ENCODE data around the gene ABLIM3. TPM values are rescaled to one million over a fixed set of nuclear protein-coding genes. Genes with fewer than 3 reads are reported as not detected.
"Not testable (repeated sequence)": the region's sequence is repeated elsewhere in the genome, so short reads cannot be mapped to it uniquely, and the experiment has no call there.

Gene ABLIM3
- total RNA-seq, 1 experiment from 2014 or later: 111 TPM

- no peaks in the 10 kb centered on the region for H3K27me3 ChIP-seq (ENCODE audit: insufficient read depth, low read depth)
- ChIA-PET POLR2A (ENCODE audit: unreplicated experiment) (no interaction called here), CTCF (interaction anchor here (0.6 kb wide), 2 partner anchors 8 to 11 kb away, joined by 3 to 6 read pairs; no protein-coding TSS in a partner anchor)
- peaks cover 48% of the 10 kb centered on the region for H3K36me3 ChIP-seq (ENCODE audit: low read depth)
- DNase-seq: no peak
- H3K79me2 ChIP-seq (ENCODE audit: low read depth): peaks cover 30% of the 10 kb centered on the region
- H3K4me2 ChIP-seq: no peak overlapping the region
- no peak for TF ChIP-seq EZH2 (IDR thresholded peaks at IDR 0.05; ENCODE audit: low read depth)
- TF ChIP-seq, protein P1, sequence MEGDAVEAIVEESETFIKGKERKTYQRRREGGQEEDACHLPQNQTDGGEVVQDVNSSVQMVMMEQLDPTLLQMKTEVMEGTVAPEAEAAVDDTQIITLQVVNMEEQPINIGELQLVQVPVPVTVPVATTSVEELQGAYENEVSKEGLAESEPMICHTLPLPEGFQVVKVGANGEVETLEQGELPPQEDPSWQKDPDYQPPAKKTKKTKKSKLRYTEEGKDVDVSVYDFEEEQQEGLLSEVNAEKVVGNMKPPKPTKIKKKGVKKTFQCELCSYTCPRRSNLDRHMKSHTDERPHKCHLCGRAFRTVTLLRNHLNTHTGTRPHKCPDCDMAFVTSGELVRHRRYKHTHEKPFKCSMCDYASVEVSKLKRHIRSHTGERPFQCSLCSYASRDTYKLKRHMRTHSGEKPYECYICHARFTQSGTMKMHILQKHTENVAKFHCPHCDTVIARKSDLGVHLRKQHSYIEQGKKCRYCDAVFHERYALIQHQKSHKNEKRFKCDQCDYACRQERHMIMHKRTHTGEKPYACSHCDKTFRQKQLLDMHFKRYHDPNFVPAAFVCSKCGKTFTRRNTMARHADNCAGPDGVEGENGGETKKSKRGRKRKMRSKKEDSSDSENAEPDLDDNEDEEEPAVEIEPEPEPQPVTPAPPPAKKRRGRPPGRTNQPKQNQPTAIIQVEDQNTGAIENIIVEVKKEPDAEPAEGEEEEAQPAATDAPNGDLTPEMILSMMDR (conservative IDR thresholded peaks at IDR 0.05): no peak
- intact Hi-C loops (cut with micrococcal nuclease; ENCODE audit: unreplicated experiment): no loop called here
- H3K27ac ChIP-seq: no peak overlapping the region
- peaks cover 7% of the 10 kb centered on the region; the same call in 1 of the 2 replicates for H3K9me2 ChIP-seq (ENCODE audit: insufficient read depth)
- no peak overlapping the region for H3K4me3 ChIP-seq
- no peaks in the 10 kb centered on the region for H4K20me1 ChIP-seq (ENCODE audit: insufficient read depth)
- no peak overlapping the region for H2AFZ ChIP-seq
- H3F3A ChIP-seq (ENCODE audit: insufficient read depth, low read depth): peaks cover 35% of the 10 kb centered on the region
- H3K4me1 ChIP-seq (replicated peaks; ENCODE audit: insufficient read depth): peaks cover 29% of the 10 kb centered on the region
- no TSS peak for BruUV-seq (replicated peaks)
- H3K9me3 ChIP-seq (ENCODE audit: insufficient read depth, low read depth): peaks cover 10% of the 10 kb centered on the region; the same call in 1 of the 2 replicates
These were observed 43.8 kb downstream of the ABLIM3 start for GRCh38 chr5:149185067-149185466.

DNA sequence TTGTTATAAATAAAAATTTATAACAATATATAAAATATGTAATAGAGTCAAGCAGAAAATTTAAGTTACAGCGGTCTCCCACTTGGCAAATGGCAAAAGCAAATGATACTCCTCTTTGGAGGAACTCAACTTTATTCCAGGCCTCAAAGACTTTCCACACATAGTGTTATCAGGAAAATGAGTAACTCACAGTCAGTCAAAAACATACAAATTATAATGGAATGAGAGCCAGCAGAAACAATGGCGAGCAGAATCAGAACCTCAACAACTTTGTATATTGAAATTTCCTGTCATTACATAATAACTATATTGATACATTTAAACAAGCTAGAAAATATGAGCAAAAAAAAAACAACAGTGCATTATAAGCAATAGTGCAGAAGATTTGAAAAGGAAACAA lies 45.2 kb downstream of the ABLIM3 start:
- TF ChIP-seq, protein P1 (conservative IDR thresholded peaks at IDR 0.05): no peak
- no peak for TF ChIP-seq EZH2 (IDR thresholded peaks at IDR 0.05; ENCODE audit: low read depth)
- peak overlapping the region; percentile 87 for H3K27ac ChIP-seq
- CTCF ChIA-PET: interaction anchor here (0.6 kb wide), 1 partner anchor 61 kb away, joined by 4 read pairs; no protein-coding TSS in a partner anchor
- no peak overlapping the region for H3K4me3 ChIP-seq
- DNase-seq: no peak
- POLR2A ChIA-PET (ENCODE audit: unreplicated experiment): interaction anchor here (0.5 to 0.7 kb wide), 2 partner anchors 14 to 325 kb away, joined by 5 to 7 read pairs; no protein-coding TSS in a partner anchor
- H3K27me3 ChIP-seq (ENCODE audit: insufficient read depth, low read depth): no peaks in the 10 kb centered on the region
- peaks cover 18% of the 10 kb centered on the region for H3K79me2 ChIP-seq (ENCODE audit: low read depth)
- intact Hi-C loops (cut with micrococcal nuclease; ENCODE audit: unreplicated experiment): no loop called here
- H3K9me2 ChIP-seq (ENCODE audit: insufficient read depth): peaks cover 7% of the 10 kb centered on the region; the same call in 1 of the 2 replicates
- peak overlapping the region; percentile 64; the same call in 1 of the 2 replicates for H3K4me2 ChIP-seq
- H3K36me3 ChIP-seq (ENCODE audit: low read depth): peaks cover 56% of the 10 kb centered on the region
- no TSS peak for BruUV-seq (replicated peaks)
- H2AFZ ChIP-seq: no peak overlapping the region
- peaks cover 29% of the 10 kb centered on the region for H3K4me1 ChIP-seq (replicated peaks; ENCODE audit: insufficient read depth)
- no peaks in the 10 kb centered on the region for H4K20me1 ChIP-seq (ENCODE audit: insufficient read depth)
- H3F3A ChIP-seq (ENCODE audit: insufficient read depth, low read depth): peaks cover 35% of the 10 kb centered on the region
- H3K9me3 ChIP-seq (ENCODE audit: insufficient read depth, low read depth): peaks cover 13% of the 10 kb centered on the region; the same call in 1 of the 2 replicates

GRCh38 chr5:149187617-149188016 lies 46.3 kb downstream of the ABLIM3 start:
- CTCF ChIA-PET; H3K27me3 ChIP-seq (ENCODE audit: insufficient read depth, low read depth); H3K9me2 ChIP-seq (ENCODE audit: insufficient read depth); H3K79me2 ChIP-seq (ENCODE audit: low read depth); H4K20me1 ChIP-seq (ENCODE audit: insufficient read depth); H2AFZ ChIP-seq; POLR2A ChIA-PET (ENCODE audit: unreplicated experiment); BruUV-seq (replicated peaks): not testable (repeated sequence)
- intact Hi-C loops (cut with micrococcal nuclease; ENCODE audit: unreplicated experiment): loop anchor here (1.0 kb wide), 1 partner anchor 13 kb away; no protein-coding TSS in a partner anchor
- Histone ChIP-seq H3F3A (ENCODE audit: insufficient read depth, low read depth) (peaks cover 39% of the 10 kb centered on the region), H3K27ac (peak overlapping the region; percentile 87), H3K4me2 (peak overlapping the region; percentile 64), H3K4me3 (peak overlapping the region; percentile 22; the same call in 1 of the 2 replicates), H3K4me1 (replicated peaks; ENCODE audit: insufficient read depth) (peaks cover 29% of the 10 kb centered on the region), H3K36me3 (ENCODE audit: low read depth) (peaks cover 56% of the 10 kb centered on the region), H3K9me3 (ENCODE audit: insufficient read depth, low read depth) (peaks cover 13% of the 10 kb centered on the region; the same call in 1 of the 2 replicates)
- peak; percentile 53 to 88 for DNase-seq
